Heart left ventricle (tissue), 13 donors: ENCODE measurements around the gene JHY.

Source experiments
- POLR2A ChIP-seq, 2 donors: fragments of 450-650 bp; IDR thresholded peaks; one replicate each; pipeline ENCODE4 v1.6.1; 2017; ENCODE audit warnings: antibody characterized with exemption in 2 of 2, mild to moderate bottlenecking in 2 of 2, moderate library complexity in 2 of 2
- TF ChIP-seq, protein P1 (sequence below), 12 donors: fragments of 200-600 bp; sonication (generic) in 4 of 12; IDR thresholded peaks; one replicate each; pipeline versions ENCODE4 v1.5.0 to v1.8.0; 2018 to 2022; ENCODE audit warnings: antibody characterized with exemption in 12 of 12, mild to moderate bottlenecking in 5 of 12
- donor health status: ischemic (EF 13 %, LVEDD 7.1; RV severe dilation, severe dysfunction).
- donor health status: DM: no; HTN: yes; CAD: no.
- donor health status: DM: no; HTN: no; CAD: no.
- donor health status: ischemic (EF 25% LVEDD 6.9; RV normal size, moderate dysfunction).
- donor health status: ischemic (EF 25% LVEDD 5.7; RV mildly dilated, moderate dysfunction).
- donor health status: ischemic (EF 35%, LVEDD 5.7; RV mildly dilated, moderate dysfunction).
- donor health status: nonischemic (EF 11% LVEDD 7.7; RV severe dilation, severe dysfunction).
- donor health status: DM: yes; HTN: yes; CAD: no.
- donor health status: PGD.
- donor health status: ischemic (EF 29% LVEDD 5.4; RV normal size, mild dysfunction).
- donor health status: nonischemic (EF 23%, LVEDD 6.1; RV moderate dilation, normal function).

- TF ChIP-seq, protein P1, sequence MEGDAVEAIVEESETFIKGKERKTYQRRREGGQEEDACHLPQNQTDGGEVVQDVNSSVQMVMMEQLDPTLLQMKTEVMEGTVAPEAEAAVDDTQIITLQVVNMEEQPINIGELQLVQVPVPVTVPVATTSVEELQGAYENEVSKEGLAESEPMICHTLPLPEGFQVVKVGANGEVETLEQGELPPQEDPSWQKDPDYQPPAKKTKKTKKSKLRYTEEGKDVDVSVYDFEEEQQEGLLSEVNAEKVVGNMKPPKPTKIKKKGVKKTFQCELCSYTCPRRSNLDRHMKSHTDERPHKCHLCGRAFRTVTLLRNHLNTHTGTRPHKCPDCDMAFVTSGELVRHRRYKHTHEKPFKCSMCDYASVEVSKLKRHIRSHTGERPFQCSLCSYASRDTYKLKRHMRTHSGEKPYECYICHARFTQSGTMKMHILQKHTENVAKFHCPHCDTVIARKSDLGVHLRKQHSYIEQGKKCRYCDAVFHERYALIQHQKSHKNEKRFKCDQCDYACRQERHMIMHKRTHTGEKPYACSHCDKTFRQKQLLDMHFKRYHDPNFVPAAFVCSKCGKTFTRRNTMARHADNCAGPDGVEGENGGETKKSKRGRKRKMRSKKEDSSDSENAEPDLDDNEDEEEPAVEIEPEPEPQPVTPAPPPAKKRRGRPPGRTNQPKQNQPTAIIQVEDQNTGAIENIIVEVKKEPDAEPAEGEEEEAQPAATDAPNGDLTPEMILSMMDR (IDR thresholded peaks at IDR 0.05): no peak
- TF ChIP-seq POLR2A (IDR thresholded peaks at IDR 0.05): no peak
Observed at GRCh38 chr11:122938557-122938956, 56.0 kb downstream of the JHY start.
